GM21367 (cell line): ENCODE results near the gene SLIT1.

ENCODE experiments used
- ATAC-seq: cut with Tn5 transposase; IDR thresholded peaks from one replicate; pipeline ENCODE4 v1.9.1; 2021; ENCODE audit not compliant: unreplicated experiment

The SLIT1 gene

DNA sequence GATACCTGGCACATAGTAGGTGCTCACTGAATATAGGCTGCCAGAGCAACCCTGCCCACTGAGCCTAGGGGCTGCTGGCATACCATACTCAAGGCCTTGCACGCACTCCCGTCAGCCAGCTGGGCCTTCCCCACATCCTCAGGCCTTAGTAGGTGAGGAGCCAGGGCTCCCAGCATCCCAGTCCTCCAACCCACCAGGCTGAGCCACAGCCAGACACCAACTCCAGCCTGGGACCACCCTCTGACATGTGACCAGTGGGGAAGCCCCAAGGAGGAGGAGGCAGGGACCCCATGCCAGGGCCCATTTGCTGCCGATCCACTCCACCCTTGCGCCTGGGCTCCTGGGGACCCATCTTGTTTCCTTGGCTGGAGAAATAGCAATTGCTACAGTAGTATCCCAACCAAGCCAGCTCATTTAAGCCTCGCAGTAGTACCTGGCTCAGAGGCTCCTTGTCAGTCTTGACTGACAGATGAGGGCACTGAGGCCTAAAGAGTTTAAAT is 11.4 kb downstream of the SLIT1 start:
- no peak for ATAC-seq

GRCh38 chr10:97173036-97173435 is 12.7 kb downstream of the SLIT1 start:
- ATAC-seq, result no peak

DNA sequence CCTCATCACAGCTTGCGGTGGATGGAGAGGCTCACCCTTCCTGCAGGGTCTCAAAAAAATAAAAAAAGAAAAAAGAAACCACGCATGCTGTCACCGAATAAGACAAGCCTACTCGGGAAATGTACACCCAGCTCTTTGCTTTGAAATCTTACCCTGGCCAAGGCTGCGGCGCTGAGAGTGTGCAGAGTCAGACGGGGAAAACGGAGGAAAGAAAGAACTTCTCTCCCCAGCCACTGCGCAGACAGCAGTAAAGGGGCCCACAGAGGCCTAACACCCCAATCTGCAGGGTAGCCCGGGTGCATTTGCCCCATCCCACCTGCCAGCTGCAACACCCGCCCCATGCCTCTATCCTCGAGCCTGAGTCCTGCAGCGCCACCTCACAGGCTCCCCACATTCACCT is 14.8 kb downstream of the SLIT1 start:
- ATAC-seq, result no peak

GRCh38 chr10:97169911-97170693 is 15.7 kb downstream of the SLIT1 start:
- no peak for ATAC-seq

DNA sequence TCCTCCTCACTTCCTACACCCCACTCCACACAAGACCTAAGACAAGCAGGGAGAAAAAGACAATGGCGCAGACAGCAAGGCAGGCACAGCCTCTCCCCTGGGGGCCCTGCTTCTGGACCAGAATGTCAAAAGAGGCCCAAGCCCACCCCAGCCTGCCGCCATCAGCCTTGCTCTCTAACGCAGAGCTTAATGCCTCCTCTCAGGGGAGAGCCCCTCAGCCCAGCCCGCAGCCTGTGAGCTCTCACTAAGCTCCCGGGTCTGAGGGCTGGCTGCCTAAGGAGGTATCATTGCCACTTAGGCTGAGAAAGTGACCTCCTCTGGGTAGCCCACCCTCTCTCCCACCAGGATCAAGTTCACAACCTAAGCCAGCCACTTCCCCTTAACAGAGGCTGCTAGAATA is 16.7 kb downstream of the SLIT1 start:
- ATAC-seq, result no peak

- ATAC-seq, result no peak
Observed at GRCh38 chr10:97168645-97169044, 17.1 kb downstream of the SLIT1 start.

- ATAC-seq, result no peak
Observed at GRCh38 chr10:97165499-97165898, 20.3 kb downstream of the SLIT1 start.

- ATAC-seq, result no peak
Observed at GRCh38 chr10:97163781-97164501, 21.8 kb downstream of the SLIT1 start.

DNA sequence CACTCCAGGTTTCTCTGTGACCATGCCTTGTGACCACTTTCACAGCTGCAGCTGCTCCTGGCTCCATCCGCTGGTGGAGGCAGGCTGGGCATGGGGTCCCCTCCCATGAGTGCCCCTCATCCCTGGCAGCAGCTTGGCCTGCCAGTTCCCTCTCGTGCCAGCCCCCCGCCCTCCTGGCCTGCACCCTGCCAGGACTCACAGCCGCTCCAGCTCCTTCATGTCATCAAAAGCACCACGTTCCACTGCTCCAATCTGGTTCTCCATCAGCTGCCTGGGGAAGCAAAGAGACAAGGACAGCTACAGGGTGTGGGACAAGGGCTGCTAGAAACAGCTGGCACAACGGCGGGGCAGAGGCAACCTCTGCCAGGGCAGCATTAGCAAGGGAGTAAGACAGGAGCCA is 22.6 kb downstream of the SLIT1 start:
- no peak for ATAC-seq

DNA sequence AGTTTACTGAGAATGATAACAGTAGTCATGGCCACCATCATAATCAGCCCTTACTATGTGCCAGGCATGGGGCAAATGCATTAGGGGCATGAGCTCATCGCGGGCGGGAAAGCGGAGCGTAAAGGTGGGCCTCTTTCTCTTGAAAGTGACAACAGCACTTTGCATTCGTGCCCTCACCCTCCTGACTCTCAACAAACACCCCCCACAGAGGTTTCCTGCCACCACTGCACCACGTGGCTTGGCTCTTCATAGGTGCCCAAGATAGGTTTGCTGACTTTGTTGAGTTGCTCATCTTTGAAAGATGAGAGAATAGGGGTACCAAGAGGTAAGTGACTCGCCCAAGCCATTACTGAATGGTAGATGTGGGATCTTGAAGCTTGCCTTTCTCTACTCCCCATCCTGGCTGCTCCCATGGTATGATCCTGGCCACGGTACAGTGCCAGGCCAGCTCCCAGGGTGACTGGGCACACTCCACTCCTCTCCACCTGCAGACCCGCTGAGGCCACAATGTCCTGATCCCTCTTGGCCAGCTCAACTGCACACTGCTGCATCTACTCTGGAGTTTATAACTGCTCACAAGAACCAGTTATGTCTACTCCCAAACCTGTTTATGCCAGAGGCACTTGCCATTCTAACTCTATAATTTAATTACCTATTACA is 26.0 kb downstream of the SLIT1 start:
- no peak for ATAC-seq

- ATAC-seq, result no peak
Observed at GRCh38 chr10:97157578-97158095, 28.1 kb downstream of the SLIT1 start.

GRCh38 chr10:97154781-97155180 is 31.0 kb downstream of the SLIT1 start:
- no peak for ATAC-seq

DNA sequence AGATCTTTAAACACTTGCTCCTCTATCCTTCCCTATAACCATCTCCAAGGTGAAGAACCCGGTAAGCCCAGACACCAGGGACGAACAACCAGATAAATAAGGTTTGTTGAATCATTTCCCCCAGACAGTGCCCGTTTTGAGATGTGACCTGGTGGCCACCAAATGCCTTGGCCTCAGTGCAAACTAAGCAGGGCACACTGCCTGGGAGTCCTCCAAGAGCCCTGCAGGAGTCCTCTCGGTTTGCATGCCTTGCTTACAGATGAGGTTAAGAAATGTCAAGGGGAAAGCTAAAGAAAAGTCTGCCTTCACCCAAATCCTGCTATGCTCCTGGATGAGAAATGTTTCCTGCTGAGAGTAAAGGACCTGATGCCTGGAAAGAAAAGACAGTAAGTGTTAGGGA is 31.6 kb downstream of the SLIT1 start:
- ATAC-seq, result no peak

GRCh38 chr10:97153270-97153850 is 32.4 kb downstream of the SLIT1 start:
- no peak for ATAC-seq

DNA sequence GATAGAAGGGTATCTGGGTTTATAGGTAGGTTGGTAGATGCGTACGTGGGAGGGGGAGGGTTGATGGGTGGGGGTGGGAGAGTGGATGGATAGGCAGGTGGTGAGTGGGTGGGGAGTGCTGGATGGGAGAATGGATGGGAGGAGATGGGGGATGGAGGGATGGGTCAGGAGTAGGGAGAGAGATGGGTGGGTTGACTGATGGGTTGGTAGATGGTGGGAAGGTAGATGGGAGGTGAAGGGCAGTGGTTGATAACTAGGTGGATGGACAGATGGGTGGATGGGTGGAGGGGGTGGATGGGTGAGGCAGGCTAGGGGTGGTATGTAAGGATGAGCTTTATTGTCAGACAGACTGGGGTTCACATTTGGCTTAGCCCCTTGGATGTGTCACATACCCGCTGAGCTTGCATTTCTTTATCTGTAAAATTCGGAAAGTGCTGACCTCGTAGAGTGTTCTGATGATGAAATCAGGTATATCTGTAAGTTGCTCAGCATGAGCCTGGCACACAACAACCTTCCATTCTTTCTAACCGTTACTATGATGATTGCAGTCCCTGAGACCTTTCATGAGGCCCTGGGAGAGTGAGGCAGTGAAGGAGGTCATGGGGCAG is 34.3 kb downstream of the SLIT1 start:
- ATAC-seq, result no peak

- no peak for ATAC-seq
Observed at GRCh38 chr10:97150616-97151015, 35.1 kb downstream of the SLIT1 start.

- no peak for ATAC-seq
Observed at GRCh38 chr10:97150013-97150595, 35.7 kb downstream of the SLIT1 start.

DNA sequence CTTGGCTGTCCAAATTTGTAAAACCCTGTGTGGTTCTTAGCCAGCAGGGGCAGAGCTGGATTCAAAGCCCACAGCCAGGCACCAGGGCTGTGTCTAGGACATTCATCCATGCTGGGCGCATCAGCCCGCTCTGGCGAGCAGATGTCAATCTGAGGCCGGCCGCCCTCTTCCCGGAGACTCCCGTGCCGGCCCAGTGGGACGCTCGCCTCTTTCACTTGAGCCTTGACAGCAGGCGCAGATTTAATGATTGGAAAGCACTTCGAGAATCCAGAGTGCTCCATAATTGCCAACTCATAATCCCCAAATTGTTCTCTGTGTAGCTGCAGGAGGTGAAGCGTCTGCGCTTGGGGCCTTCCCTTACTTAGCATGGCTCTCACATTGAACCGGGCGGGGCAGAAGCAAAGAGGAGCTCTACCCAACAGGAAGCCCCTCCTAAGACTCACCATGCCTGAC is 36.7 kb downstream of the SLIT1 start:
- no peak for ATAC-seq

GRCh38 chr10:97144297-97144696 is 41.5 kb downstream of the SLIT1 start:
- no peak for ATAC-seq

GRCh38 chr10:97142834-97143233 is 42.9 kb downstream of the SLIT1 start:
- ATAC-seq, result no peak
